Measurements from ENCODE around the gene PCBP4.

The PCBP4 gene

GRCh38 chr3:51971350-51971749, 4.1 kb upstream of the PCBP4 start:
- DNase-seq (ENCODE audit: low read depth) = no peak

DNA sequence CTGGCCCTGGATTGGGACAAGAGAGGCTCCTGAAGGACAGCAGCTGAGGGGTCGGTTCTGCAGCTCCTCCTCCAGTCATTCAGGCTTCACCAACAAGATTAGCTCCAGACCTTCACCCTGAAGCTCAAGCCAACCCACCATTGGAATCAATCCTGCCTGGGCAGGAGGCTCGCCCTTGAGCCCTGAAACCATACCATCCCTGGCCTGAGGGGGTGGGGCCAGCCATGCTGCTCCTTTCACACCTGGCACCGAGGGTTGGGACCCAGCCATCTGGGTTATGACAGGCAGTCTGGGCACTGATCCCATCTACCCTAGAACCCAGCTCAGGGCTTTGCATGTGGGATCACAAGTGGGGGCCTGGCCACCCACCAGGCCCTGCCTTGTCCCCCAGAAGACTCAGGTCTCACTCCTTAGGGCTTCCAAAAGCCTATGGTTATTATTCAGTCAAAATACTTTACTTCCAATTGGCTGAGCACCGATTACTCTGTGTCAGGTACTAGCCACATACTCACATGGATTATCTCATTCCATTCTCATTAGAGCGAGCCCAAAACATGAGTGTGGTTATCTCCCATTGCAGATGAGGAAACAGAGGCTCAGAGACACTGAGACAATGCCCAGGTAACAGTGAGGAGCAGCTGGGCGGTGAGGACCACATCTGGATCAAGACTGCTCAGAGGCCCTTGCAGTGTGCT, 3.5 kb upstream of the PCBP4 start:
- no peak for DNase-seq (ENCODE audit: low read depth)

- DNase-seq (ENCODE audit: low read depth) = no peak
Measured at GRCh38 chr3:51969841-51970240, 2.6 kb upstream of the PCBP4 start.

- no peak for DNase-seq (ENCODE audit: low read depth)
Measured at GRCh38 chr3:51968883-51969678, 1.8 kb upstream of the PCBP4 start.

GRCh38 chr3:51968170-51968775, 1.0 kb upstream of the PCBP4 start:
- no peak for DNase-seq (ENCODE audit: low read depth)

DNA sequence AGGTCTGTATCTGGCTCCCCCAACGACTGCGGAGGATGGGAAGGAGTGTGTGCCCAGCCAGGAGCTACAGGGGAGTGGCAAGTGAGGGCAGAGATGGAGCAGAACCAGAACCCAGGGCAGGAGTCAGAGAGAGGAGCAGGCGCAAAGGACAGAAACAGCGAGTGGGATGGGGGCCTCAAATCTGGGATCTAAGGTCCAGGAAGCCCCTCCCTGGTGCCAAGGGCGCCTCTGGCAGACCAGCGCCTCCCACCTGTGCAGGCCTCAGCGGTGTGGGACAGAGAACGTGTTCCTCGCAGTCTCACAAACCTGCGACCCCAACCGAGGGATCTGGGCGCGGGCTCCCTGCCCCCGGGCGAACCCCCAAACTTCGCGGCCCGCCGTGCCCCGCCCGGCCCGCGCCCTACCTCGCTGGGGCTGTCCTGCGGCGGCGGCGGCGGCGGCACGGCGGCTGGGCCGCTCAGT, 301 bp downstream of the PCBP4 start:
- DNase-seq (ENCODE audit: low read depth) = no peak

DNA sequence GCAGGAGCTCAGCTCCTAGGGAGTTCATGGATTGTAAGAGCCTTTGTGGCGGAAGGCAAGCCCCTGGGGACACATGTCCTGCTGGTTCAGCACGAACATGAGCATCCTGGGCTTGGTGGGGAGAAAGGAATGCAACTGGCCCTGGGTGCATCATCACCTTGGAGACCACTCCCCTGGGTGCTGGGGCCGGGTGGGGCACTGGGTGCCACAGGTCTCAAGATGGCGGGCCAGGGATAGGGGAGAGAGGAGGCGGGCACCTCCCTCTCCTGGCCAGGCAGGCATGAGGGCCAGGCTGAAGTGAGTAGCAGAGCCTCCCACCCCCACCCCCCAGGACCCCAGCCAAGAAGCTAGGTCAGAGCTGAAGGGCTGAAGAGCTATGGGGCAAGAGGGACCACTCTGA, 768 bp downstream of the PCBP4 start:
- DNase-seq (ENCODE audit: low read depth) = no peak

DNA sequence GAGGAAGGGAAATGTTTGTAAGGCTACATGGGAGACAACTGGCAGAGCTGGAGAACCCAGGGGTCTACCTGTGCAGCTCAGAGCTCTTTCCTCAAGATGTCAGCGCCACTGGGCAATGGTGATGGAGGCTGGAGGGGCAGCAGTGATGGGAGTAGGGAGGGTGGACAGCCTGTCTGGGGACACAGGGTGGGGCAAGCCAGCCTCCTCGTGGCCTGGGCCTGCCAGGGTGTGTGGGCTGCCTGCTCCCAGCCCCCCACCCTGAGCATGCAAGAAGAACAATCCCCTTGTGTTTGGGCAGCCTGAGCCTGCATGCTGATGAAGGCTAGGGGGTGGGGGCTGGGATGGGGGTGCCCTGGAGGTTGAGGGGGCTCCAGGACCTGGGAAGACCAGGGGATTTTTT, 1.2 kb downstream of the PCBP4 start:
- DNase-seq (ENCODE audit: low read depth) = no peak

- DNase-seq (ENCODE audit: low read depth) = no peak
Measured at GRCh38 chr3:51964521-51964920, 2.7 kb downstream of the PCBP4 start.

DNA sequence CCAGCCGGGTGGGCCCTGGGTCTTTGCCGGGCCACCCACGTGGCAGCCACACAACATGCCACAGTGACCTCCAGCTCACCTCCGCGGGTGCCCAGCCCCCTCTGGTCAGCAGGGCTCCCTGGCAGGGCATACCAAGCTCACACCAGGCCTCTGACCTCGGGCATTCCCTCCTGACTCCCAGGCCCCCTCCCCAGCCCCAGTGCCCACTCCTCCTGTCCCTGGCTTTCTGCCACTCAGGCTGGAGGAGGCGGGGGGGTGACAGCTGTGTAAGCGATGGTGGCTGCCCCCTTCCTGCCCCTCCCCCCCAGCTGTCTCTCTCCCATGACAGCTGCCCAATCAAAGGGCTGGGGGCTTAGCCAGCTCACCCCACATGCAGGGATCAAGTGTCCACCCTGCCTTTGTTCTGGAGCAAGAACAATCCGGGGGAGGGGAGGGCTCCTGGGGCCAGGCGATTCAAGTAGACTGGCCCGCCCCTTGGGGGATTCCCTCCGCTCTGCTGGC, 3.3 kb downstream of the PCBP4 start:
- no peak for DNase-seq (ENCODE audit: low read depth)

DNA sequence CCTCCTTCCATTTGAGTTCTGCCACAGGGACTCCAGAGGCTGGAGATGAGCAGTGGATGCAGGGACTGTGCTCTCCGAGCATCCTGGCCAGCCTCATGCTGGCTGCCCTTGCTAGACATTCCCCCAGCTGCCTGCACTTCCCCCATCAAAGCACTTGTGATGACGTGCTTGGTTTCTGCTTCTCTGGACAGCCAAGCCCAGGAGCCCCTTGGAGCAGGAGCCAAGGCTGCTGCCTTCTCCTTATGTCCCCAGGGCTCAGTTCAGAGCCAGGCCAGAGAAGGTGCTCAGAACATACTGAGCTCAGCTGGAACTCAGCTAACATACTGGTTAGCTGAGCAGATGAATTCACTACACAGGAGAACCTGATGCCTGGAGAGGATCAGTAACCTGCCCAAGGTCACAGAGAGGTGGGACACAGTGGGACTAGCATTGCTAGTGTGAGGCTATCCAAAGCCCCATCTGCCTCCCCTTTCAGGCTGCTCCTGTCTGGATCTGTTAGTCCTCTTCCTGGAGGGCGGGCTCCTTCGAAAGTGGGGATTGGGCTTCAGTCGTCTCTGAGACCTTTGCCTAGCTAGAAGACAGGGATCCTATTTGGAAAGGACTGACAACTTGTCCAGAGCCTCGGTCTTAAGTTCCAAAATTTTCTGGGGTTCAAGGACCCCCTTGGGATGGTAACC, 4.3 kb downstream of the PCBP4 start:
- DNase-seq (ENCODE audit: low read depth) = no peak

- no peak for DNase-seq (ENCODE audit: low read depth)
Measured at GRCh38 chr3:51961602-51962569, 5.4 kb downstream of the PCBP4 start.

DNA sequence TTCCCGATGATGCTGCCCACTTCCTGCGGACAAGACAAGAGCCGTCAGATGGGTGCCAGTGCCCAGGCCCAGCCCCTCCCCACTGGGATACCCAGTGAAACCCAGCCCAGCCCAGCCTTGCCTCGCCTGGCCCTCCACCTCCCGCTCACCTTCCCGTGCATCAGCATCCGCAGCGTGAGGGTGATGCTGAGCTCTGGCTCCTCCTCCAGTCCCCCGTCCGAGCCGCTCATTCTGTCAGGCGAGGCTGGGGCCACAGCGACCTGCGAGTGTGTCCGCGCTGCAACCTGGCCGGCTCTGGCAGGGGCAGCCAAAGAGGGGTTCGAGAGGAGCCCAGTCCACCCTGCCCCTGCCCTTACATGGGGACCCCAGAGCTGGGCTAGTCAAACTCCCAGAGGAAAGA, 6.2 kb downstream of the PCBP4 start:
- no peak for DNase-seq (ENCODE audit: low read depth)

GRCh38 chr3:51960386-51960785, 6.9 kb downstream of the PCBP4 start:
- no peak for DNase-seq (ENCODE audit: low read depth)

DNA sequence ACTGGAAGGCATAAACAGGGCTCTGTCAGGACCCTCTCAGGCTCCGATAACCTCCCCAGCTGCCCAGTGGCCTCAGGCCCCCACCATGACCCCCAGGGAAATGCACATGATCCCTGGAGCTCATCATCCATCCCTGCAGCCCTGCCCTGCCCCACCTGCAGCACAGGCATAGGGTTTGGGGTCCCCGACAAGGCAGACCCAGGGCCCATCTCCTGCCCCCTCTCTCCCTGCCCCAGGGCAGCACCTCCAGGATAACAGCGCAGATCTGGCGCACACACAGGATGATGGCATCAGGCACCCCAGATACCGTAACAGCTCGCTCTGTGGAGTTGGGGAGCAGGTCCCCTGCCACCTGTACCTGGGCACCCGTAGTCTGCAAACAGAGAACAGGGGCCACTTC, 7.6 kb downstream of the PCBP4 start:
- DNase-seq (ENCODE audit: low read depth) = no peak

DNA sequence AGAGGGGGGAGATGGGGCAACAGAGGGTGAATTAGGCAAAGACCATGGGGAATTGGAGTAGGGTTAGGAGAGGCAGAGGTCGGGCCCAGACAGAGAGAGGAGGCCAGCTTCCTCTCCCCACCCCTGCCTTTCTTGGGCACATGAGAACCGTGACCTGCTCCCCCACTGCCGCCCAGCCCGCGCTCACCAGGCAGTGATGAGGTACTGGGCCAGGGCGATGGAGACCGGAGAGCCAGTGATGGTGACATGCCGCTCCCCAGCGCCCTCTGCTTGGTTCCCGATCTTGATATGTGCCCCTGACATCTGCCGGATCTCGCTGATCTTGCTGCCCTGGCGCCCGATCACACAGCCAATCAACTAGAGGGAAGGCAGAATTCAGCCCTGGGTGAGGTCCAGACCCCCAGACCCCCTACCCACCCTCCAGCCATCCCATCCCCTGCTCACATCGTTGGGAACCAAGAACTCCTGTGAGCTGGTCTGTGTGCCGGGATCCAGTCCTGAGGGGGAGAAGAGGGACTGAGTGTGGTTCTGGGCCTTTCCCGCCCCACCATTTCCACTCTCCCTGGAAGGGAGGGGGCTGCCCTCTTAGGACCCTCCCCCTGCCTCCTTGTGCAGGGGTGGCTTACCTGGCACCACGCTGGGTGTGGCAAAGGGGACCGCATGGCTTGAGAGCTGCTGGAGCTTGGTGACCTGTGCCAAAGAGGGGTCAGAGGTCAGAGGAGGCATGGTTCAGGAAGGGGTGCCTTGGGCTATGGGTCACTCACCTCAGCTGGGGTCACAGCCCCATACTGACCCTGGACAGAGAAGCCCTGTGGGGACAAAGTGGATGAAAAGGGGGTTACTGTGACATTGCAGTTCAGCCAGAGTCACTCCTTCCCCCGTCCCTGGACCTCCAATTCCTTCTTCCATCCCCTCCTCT, 8.4 kb downstream of the PCBP4 start:
- no peak for DNase-seq (ENCODE audit: low read depth)

GRCh38 chr3:51957520-51958205, 9.6 kb downstream of the PCBP4 start:
- no peak for DNase-seq (ENCODE audit: low read depth)

DNA sequence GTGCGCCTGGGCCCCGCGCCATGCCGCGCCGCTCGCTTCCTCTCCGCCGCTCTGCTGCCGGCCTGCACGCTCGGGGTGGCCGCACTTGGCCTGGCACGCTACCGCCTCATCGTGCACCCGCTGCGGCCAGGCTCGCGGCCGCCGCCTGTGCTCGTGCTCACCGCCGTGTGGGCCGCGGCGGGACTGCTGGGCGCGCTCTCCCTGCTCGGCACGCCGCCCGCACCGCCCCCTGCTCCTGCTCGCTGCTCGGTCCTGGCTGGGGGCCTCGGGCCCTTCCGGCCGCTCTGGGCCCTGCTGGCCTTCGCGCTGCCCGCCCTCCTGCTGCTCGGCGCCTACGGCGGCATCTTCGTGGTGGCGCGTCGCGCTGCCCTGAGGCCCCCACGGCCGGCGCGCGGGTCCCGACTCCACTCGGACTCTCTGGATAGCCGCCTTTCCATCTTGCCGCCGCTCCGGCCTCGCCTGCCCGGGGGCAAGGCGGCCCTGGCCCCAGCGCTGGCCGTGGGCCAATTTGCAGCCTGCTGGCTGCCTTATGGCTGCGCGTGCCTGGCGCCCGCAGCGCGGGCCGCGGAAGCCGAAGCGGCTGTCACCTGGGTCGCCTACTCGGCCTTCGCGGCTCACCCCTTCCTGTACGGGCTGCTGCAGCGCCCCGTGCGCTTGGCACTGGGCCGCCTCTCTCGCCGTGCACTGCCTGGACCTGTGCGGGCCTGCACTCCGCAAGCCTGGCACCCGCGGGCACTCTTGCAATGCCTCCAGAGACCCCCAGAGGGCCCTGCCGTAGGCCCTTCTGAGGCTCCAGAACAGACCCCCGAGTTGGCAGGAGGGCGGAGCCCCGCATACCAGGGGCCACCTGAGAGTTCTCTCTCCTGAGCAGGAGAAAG, 11.1 kb downstream of the PCBP4 start:
- no peak for DNase-seq (ENCODE audit: low read depth)
